GM18519 (cell line): ENCODE measurements around the gene THPO.
A peak's percentile ranks its signal among the peaks of the same experiment; 100 is the strongest.

Source experiments
- ATAC-seq: cut with Tn5 transposase; IDR thresholded peaks from one replicate; pipeline ENCODE4 v1.9.1; 2021; ENCODE audit warnings: mild to moderate bottlenecking, moderate library complexity; ENCODE audit not compliant: unreplicated experiment, low FRiP score

Gene THPO

DNA sequence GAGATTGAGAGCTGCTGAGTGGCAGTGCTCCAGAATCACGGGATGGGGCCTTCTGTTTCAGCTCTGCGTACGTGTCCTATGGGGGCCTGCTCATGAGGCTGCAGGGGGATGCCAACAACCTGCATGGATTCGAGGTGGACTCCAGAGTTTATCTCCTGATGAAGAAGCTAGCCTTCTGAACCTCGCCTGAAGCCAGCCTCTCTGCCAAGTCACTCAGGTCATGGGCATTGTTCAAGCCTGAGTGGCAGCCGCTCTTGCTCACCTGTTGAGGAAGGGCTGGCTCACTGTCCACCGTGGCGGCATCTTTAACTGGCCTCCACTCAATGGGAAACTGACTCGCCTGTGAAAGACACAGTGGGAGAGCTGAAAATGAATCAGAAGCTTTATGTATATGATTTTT lies 9.9 kb downstream of the THPO start:
- ATAC-seq: no peak

DNA sequence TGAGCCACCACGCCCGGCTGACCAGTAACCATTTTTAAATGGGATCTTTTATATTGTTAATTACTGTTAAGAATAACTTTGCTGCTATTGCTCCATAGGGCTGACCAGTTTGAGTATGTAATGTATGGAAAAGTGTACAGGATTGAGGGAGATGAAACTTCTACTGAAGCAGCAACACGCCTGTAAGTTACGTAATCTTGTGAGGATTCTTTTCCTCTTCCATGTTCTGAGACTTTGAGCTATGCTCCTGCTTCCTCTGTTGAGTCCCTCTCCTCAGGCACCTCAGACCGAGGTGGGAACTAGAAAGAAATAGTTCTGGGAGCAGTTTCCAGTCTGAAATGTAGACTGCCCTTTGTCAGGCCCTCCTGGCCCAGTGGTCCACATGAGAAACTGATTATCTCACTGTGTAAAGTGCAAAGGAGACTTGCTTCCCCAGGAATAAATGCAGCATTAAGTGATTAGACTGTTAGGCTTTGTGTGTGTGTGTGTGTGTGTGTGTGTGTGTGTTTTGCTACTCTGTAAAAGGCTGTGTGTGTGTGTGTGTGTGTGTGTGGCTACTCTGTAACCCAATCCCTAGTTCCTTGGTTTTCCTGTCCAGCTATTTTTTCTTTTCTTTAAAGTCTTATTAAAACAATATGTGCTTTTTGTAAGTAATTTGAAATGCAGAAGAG lies 11.3 kb downstream of the THPO start:
- no peak for ATAC-seq

DNA sequence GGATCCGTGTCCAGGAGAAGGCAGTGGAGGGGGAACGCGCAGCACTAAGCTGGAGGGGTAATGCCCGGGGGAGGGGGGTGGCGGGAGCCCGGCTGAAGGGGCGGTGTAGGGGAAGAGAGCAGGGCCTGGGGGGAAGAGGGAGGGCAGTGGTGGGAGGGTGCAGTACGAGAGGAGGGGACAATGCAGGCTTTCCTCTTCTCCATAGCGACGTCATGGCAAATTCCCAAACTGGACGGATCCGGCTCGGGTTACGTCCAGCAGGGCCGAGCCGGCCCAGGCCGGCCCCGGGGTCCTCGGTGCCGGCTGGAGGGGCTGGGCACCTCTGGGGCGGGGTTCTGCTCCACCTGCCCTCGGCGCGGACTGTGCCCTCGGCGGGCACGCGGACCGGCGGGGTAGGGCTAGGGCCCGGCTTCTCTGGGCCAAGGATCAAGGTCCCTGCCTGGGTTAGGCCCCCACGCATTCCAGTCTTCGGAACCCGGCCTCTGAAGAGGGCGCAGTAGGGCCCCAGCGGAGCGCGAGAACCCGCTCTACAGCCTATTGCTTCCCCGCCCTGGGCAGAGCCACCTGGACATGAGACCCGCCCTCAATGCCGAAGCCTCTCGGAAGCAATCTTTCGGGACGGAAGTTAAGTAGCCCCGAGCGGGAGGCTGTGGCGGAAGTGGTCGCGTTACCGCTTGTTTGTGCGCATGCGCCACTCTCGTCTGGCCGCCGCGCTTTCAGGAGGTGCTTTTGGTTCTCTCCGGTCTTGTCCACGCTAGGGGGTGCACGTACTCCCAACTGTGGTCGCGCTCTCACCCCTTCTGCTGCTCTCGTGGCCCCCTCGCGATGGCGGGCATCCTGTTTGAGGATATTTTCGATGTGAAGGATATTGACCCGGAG lies 15.1 kb downstream of the THPO start:
- ATAC-seq: peak; percentile 84

DNA sequence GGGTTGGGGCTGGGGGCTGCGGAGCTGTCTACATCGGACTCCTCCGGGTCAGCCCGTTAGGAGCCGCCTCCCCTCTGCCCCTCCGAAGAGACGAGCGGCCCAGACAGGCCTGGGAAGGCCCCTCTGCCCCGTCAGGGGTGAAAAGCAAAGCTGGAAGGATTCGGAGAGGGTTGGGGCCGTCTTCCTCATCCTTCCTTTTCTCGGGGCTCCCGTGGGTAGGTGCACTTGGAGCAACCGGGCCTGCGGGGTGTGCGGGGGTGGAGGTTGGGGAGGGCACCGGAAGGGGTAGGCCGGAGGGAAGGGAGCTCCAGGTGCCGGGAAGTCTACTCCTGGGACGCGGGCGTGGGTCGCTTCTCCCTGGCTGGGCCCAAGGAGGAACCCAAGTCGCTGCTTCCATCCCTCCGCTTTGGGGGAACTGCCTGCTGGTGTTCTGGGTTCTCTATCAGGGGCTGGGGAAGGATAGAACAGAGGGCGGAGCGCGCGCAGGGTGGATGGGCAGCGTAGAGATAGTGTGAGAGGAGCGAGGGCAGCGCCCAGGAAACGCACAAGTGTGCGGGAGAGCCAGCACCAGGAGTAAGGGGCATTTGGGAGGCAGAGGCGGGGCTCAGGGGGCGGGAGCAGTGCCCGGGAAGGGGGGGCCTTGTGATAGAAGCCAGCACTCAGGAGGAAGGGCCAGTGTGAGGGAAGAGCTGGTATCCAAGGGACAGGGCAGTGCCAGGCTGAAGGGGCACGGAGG lies 15.9 kb downstream of the THPO start:
- ATAC-seq: no peak

DNA sequence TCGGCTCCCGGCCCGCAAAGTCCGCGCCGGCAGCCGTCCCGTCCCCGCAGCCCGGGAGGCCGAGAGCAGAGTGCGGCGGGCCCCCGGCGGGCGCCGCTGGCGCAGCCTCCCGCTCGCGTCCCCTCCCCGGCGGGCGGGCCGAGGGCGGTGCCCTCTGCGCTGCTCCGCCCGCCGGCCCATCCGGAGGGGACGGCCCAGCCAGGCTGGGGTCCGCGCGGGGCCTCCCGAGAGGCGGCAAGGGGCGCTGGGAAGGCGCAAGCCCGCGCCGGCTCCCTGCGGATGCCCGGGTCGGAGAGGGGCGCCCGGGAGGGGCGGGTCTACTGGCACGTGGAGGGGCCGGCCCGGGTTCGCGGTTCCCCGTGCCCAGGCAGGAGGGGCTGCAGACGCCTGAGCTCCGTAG lies 16.5 kb downstream of the THPO start, which contains the start of the genes CLCN2 and POLR2H:
CLCN2 (minus strand) TSS at position 74 of the 400 bp plus-strand sequence. CDS start 126 bp downstream, outside the sequence.
POLR2H (plus strand) TSS at position 179 of the 400 bp plus-strand sequence. CDS start 1,783 bp downstream, outside the sequence.
- ATAC-seq: peak; percentile 30

DNA sequence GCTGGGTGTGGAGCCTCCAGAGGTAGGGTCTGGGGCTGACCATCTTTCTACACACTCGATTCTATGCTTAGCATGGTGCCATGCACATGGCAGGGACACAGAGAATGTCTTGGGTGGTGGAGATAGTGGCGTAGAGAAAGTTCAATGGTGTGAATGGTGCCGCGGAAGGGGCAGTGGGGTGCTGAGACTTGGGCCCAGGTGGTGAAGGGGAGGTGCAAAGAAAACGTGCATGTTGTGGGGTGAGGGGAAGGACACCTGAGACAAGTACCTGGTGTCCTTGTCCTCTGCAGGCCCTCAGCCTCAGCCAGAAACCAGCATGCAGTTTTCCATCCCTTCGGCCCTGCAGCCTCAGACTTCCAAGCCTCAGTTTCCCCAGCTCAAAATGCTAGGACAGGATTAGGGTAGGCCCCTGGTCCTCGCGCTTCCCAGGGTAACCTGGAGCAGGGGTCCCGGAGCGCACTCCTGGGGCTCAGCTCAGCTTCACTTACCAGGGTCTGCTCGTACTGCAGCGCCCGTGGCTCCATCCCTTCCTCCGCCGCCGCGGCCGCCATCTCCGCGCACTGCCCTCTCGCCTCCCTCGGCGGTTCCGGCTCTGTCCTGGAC lies 17.0 kb downstream of the THPO start:
- ATAC-seq: no peak

DNA sequence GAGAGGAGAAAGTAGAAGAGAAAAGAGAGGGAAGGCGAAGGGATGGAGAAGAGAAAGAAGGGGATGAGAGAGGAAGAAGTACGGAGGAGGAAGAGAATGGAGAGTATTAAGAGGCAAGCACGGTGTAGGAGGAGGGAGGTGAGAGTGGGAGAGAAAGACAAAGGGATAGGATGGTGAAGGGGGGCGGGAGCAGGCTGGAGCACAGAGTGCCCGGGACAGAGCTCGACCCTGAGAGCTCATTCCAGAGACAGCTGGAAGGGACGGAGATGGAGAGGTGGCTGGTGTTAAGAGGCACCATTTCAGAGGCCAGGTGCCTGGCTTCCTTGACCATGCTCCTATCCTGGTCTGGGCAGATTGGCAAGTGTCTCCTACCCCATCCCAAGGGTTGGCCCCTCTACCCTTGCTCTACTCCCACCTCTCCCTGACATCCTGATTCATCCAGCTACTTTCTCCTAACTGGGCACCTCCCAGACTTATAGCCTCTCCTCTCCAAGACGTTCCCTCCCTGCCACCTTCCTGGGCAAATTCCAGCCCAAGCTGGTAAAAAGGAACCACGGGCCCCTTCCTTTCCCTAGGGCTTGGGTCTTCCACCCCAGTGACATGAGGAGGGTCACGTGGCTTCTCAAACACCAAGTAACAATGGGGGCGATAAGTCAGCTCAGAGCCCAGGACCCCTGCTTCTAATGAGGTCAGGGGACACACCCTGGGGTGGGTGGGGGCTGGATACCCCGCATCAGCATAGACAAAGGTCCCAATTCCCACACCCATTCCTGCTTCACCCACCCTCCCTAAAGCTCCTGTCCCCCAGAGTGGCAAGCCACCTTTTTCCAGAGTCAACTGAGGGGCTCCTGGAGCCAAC lies 17.7 kb downstream of the THPO start:
- no peak for ATAC-seq

DNA sequence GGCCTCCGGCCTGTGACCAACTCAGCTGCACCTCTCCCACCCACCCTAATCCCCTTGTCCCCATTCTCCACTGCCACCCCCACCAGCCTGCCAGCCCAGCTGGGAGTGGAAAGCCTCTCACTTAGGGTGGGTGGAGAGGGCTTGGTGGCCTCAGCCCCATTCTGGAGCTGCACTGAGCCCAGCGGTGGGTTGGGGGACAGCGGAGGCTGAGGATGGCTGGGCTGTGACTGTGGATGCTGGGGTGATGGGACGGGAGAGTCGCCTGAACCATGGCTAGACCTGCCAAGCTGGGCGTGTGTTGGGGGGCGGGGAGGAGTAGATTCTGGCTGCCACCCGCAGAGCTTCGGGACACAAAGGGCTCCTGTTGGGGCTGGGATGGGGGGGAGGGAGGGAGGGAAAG lies 18.4 kb downstream of the THPO start:
- ATAC-seq: no peak

DNA sequence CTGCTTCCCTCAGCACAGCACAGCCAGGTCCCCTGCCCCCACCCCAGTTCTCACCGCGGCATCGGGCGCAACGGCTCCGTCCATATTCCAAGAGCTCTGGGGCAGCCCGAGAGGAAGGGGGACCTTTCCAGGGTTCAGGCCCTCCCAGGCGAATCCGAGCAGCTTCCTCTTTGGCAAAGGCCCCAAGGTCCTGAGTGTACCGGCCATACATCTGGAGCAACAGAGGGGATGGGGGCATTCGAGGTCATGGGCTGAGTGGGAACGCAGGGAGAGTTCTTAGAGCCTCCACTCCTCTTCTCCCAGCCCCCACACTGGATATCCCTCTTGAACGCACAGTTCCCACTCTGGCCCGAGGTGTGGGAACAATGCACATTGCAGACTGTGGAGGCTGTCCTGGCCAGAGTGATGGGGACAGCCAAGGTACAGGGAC lies 19.1 kb downstream of the THPO start:
- no peak for ATAC-seq

DNA sequence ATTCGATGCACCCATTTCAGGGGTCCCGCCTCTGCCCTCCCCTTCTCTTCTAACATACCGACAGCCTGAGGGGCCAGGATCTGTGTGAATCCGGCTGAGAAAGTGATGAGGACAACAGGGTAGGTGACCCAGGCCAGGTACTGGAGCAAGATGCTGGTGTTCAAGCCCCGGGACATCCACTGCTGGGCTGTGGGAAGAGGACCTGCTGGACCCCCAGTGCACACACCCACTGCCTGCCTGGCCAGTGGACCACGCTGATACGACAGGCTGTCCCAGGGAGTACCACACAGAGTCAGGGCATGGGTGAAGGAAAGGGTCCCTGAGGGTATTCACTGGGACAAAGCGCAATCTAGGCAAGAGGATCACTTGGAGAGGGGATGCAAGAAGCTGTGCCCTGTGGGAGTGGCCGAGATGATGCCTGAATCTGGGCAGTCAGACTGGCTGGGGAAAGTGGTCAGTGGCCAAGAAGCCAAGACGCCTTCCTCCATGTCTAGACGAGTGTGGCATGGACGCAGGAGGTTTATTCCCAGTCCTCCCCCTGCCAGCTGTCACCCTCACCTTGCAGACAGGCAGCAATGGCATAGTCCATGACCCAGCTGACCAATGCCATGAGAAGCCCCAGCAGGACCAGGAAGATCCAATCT lies 19.8 kb downstream of the THPO start:
- ATAC-seq: no peak

DNA sequence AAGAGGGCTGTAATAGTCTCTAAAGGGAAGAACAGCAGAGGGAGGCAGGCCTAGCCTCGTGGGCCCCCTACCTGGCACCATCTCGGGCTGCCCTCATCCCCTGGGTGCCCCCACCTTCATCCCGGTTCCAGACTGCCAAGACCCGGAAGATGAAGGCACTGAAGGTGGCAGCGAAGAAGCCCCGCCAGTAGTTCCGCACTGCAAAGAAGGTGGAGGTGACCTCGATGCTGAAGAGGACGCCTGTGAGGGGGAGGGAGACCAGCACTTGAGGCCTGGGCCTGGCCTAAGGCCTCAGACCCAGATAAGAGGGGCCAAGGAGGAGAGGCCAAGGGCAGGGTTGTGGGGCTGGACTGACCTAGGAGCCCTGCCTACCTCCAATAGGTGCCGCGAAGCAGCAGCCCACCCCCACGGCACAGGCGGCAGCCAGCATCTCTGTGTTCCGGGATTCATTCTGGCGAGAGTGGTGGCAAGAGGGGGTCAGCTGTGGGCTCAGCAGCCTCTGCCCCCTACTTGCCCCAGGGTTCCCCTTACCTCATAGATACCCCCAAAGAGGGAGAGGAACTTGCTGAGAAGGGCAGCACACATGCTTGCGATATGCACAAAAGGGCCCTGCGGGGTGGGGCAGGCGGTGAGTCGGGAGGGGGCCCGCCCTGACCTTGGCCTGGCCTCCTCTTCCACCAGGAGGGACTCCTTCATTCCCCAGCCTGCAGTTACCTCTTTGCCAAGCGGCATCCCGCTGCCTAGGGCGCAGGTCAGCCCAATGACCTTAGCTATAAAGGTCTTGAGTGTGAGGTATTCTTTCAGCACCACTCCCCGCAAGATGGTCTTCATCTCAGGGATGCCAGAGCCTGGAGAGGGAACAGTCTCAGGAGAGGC lies 20.5 kb downstream of the THPO start:
- ATAC-seq: no peak

DNA sequence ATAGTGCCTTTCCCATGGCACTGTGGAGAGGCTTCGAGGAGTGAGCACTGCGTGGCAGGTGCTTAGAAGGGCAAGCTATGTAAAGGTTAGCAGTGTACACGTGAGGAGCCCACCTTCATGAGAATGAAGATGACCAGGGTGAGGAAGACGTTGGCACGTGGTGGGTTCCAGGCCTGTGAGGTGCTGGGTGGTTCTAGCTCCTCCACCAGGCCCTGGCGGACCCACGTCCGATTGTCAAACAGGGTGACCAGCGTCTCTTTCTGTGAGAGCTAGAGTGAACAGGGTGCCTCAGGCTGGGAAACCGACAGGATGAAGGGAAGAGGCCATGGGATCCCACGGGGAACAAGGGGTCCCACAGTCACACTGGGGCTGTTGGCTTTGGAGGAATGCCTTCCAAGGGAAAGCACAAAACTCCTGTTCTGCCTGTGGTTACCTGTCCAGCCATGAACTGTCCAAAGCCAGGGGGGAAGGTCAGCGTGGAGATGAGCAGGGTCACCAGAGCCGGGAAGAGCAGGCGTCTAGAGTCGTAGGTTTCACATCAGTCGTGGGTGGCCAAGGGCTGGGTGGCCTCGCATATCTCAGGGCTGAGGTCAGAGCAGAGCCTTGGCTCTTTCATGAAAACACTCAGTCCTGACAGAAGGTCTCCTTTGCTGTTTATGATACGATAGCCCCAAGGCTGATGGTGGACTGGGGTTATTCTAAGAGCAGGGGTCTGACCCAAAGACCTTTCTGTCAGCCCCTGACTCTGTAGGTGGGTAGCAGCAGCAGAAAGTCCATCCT lies 22.6 kb downstream of the THPO start:
- no peak for ATAC-seq

DNA sequence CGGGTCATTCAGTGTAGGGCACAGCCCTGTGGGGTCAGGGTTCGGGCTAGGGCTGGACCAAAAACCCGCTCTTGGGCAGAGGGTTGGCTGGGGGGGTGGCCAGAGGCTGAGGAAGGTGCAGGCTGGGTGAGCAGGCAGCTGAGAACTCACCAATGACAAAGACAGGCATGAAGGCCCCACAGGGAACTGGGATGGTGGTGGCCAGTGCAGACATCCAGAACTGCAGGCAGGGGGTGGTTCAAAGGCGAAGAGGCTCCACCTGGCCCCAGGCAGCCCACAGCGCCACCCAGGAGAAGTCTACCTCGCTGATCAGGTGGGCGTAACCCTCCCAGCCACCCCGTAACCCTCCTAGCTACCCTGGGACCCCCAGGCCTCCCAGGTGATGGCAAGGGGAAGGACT lies 23.3 kb downstream of the THPO start:
- ATAC-seq: no peak

DNA sequence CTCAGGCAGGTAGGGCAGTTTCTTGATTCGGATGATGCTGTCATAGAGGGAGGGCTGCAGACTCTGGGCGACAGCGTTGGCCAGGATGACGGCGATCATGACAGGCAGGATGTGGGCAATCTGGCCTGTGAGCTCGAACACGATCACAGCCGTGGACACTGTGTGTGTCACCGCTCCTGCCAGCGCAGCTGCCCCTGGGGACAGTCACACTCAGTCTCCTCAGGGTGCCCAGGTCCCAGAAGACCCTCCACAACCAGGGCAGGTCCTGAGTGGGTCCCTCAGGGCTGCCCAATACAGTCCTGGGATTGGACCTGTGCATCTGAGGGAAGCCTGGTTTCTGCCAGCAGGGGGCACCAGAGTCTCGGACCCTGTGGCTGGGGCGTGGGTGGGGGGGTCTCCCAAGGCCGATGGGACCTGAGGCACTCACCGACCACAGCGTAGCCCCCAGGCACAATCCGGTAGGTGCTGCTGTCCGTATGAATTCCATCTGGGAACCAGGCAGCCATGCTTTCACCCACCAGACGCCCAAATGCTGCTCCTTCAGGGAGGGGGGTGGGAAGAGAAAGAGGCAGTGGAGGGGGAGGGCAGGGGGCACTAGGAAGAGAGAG lies 23.8 kb downstream of the THPO start:
- no peak for ATAC-seq

DNA sequence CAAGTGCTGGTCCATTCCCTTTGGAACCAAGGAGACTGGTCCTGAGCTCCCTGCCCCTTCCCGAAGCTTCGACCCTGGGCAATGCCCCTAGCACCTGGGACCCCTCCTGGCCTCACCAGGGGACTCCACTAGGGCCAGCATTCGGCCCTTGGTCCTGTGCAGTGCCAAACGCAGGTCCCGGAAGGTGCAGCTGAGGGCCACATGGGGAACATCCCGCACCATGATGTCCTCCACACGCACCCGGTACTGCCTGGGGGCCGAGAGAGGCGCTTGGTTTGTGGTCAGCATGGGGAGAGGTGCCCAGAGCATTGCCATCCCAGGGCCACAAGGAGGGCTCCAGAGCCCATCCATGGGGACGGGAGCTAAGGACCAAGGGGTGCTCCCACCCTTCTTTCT lies 24.5 kb downstream of the THPO start:
- ATAC-seq: no peak

DNA sequence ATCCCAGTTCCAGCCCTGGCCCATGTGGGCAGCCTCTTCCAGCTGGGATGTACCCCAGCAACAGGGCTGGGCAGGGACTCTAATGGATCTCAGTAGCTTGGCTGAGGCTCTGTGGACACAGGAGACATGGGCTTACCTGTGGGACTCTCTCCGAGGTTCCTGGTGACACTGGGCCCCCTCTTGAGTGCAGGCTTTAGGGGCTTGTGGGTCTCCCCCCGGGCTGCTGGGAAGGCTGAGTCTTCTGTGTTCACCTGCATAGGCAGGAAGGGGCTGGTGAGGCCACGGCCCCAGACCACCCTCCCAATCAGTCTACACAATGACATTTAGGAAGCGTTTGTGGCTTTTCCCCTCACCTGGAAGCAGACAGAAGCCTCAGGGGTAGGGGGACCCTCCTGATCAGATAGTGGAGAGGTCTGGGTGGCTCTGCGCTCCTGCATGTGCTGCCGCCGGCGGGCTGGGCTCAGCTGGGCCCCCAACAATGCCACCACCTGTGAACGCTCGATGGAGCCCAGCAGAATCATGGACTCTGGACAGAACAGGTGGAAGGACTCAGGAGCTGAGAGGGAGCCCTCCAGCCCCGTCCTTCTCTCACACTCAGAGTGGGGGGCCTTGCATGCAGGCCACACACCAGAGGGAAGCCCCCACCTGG lies 25.0 kb downstream of the THPO start:
- no peak for ATAC-seq
